Choroid plexus epithelial cell (primary cell): Measurements from ENCODE around the gene TAS2R8.
A peak's percentile ranks its signal among the peaks of the same experiment; 100 is the strongest.
"Not testable (repeated sequence)": the region's sequence is repeated elsewhere in the genome, so short reads cannot be mapped to it uniquely, and the experiment has no call there.

Experiments used
- DNase-seq: peaks from one replicate; pipeline ENCODE4 v3.0.0-alpha.2; 2010; ENCODE audit warnings: low read depth
- H3K4me3 ChIP-seq: 2 replicates; pipeline ENCODE4 v1.5.1; 2011; ENCODE audit warnings: low read depth, mild to moderate bottlenecking, control low read depth, low read length, moderate library complexity
- TF ChIP-seq, protein P1 (sequence below): conservative IDR thresholded peaks from 2 replicates; pipeline ENCODE4 v1.5.1; 2011; ENCODE audit warnings: low read depth, mild to moderate bottlenecking, control low read depth, inconsistent platforms, low read length, moderate library complexity

Gene TAS2R8

DNA sequence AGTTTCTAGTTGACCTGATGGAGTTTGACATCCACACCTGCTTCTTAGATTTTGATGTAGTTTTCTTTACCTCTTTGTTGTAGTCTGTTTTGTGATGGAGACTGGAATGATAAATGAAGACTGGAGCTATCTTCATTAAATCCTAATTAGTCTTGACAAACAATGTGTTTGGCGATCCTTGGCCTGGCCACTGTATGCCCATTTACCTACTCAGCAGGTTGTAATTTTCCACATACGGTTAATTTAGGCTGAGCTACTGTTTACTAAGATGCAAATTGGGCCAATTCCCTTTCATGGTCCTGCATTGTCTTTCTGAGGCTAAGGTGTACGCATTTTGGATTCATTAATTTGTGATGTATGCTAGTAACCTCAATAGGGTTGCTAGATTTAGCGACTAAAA lies 4.5 kb downstream of the TAS2R8 start, which contains the start of gene TAS2R7:
Gene TAS2R7 (minus strand): TSS at position 41 of the 400 bp plus-strand sequence. CDS start 57 bp downstream, outside the sequence.
- TF ChIP-seq, protein P1, sequence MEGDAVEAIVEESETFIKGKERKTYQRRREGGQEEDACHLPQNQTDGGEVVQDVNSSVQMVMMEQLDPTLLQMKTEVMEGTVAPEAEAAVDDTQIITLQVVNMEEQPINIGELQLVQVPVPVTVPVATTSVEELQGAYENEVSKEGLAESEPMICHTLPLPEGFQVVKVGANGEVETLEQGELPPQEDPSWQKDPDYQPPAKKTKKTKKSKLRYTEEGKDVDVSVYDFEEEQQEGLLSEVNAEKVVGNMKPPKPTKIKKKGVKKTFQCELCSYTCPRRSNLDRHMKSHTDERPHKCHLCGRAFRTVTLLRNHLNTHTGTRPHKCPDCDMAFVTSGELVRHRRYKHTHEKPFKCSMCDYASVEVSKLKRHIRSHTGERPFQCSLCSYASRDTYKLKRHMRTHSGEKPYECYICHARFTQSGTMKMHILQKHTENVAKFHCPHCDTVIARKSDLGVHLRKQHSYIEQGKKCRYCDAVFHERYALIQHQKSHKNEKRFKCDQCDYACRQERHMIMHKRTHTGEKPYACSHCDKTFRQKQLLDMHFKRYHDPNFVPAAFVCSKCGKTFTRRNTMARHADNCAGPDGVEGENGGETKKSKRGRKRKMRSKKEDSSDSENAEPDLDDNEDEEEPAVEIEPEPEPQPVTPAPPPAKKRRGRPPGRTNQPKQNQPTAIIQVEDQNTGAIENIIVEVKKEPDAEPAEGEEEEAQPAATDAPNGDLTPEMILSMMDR: no peak
- no peak for DNase-seq
- H3K4me3 ChIP-seq: no peak within 1 kb of the TSS

DNA sequence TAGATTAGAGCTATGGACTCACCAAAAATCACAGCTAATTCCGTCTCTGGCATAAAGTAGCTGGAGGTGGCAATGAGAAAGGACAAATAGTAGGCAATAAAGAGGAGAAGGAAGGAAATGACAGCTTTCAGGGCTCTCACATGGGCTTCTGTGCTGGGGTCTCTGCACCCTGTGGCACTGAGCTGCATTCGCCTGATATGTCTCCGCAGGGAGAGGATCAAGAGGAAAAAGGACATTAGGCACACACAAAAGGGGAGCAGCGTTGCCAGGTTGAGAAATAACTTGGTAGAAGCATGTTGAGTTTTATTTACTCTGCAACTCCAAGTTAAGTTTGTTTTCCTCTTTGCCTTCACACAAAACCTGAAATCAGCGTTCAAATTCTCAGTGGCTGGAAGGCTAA lies 5.3 kb downstream of the TAS2R8 start:
- no peak overlapping the region for H3K4me3 ChIP-seq
- TF ChIP-seq, protein P1: no peak
- no peak for DNase-seq

DNA sequence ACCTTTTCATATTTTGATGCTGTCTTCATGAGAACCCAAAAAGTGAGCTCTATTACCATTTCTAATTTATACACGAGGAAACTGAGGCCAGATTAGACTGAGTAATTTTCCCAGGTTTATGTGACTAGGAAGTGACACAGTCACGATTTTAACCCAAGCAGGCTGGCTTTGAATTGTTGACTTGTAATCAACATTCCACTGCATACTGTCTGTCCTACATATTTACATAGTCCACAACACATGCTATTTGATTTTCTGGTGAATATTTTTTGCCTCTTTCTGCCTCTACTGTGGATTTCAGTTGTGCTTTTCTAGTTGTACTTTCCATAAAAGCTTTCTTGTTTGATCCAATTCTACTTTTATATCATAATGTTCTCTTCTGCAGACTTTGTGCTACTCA lies 12.9 kb downstream of the TAS2R8 start:
- DNase-seq: no peak
- no peak overlapping the region for H3K4me3 ChIP-seq
- TF ChIP-seq, protein P1: no peak

DNA sequence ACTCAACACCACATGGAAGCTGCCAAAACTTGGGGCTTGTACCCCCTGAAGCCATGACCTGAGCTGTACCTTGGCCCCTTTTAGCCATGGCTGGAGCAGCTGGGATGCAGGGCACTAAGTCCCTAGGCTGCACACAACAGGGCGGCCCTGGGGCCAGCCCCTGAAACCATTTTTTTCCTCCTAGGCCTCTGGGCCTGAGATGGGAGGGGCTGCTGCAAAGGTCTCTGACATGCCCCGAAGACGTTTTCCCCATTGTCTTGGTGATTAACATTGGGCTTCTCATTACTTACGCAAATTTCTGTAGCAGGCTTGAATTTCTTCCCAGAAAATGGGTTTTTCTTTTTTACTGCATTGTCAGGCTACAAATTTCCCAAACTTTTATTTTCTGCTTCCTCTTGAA lies 15.3 kb downstream of the TAS2R8 start:
- H3K4me3 ChIP-seq, DNase-seq: not testable (repeated sequence)

DNA sequence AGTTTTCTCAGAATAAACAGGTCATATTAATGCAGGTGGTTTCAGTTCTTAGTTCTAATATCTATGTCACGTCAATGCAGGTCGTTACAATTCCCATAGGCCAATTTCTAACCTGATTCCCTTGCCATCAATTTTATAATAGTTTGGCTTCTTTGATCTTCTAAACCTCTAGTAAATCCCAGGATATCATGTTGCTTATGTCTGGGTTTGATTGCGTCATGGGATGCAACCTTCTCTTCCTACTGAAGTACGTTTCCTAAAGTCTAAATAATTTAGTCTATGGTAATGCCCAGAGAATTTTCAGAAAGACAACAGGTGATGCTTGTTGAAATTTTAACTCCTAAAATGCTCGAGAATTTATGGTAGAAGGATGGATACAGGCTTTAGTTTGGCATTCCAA lies 23.8 kb downstream of the TAS2R8 start:
- H3K4me3 ChIP-seq: no peak overlapping the region
- TF ChIP-seq, protein P1: no peak
- DNase-seq: peak; percentile 11

DNA sequence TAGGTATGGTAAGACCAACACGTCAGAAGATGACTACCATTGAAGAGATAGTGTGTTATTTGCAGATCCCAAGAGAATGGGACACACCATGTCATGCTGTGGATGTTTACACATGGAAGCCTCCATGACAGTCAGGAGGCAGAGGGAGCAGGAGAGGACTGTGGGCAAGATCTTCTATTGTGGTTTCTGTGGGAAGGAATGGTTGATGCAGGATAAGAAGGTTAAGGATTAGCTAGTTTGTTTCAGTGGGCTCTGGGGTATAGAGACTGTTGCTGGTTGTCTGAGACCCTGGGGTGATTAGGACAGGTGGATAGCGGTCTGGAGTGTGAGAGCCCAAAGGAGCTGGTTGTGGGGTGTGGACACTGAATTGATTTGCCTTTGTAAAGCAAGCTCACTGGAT lies 28.0 kb downstream of the TAS2R8 start:
- TF ChIP-seq, protein P1: no peak
- no peak for DNase-seq
- H3K4me3 ChIP-seq: no peak overlapping the region

DNA sequence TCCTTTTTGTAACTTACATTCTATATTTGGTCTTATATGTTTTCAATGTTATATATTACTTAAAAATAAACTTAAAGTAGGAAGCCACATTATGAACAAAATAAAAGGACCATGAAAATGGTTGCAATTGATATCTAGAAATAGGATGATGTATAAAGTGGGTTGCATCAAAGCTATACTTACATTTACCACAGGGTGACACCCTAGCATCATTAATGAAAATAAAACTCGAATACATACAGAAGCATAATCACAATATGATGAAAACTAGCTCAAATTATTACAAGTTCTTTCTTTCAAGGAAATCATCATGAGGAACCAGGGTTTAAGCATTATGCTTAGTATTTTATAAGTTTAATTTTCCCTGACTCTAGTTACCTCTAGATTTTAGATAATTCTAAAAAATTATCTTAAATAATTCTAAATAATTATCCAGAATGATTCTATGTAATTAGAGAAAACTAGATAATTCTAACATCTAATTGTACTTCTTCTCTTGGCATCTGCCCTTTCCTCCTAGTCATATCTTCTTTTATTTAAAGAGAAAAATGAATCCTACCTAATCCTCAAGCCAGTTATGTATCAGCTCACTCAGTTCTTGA lies 35.9 kb downstream of the TAS2R8 start:
- peak; percentile 73 for DNase-seq
- no peak overlapping the region for H3K4me3 ChIP-seq
- TF ChIP-seq, protein P1: peak; percentile 68
